Liver (tissue), 9 donors: ENCODE measurements around the gene CXCL16. TPM values are rescaled to one million over a fixed set of nuclear protein-coding genes. Genes with fewer than 3 reads are reported as not detected.

Experiments
- DNase-seq: peaks from one replicate; pipeline ENCODE4 v3.0.0-alpha.2; 2017; ENCODE audit warnings: low spot score
- H3K27ac ChIP-seq, 2 donors: one replicate each; pipeline ENCODE4 v1.7.0; 2013; ENCODE audit warnings: inconsistent platforms in 2 of 2, low read length in 2 of 2, control low read depth in 1 of 2, low read depth in 1 of 2, mild to moderate bottlenecking in 1 of 2
- H3K27me3 ChIP-seq, 4 donors: one replicate each; pipeline versions ENCODE4 v1.6.1 to v1.7.0; 2013; ENCODE audit warnings: low read length in 3 of 4, inconsistent platforms in 1 of 4, mild to moderate bottlenecking in 1 of 4, moderate library complexity in 1 of 4; ENCODE audit not compliant: control insufficient read depth in 4 of 4, insufficient read depth in 4 of 4
- H3K36me3 ChIP-seq, 4 donors: one replicate each; pipeline versions ENCODE4 v1.6.1 to v1.7.0; 2013; ENCODE audit warnings: low read length in 3 of 4, mild to moderate bottlenecking in 3 of 4, low read depth in 1 of 4, moderate library complexity in 1 of 4; ENCODE audit not compliant: control insufficient read depth in 4 of 4, insufficient read depth in 3 of 4
- H3K4me1 ChIP-seq, 4 donors: one replicate each; pipeline versions ENCODE4 v1.6.1 to v1.7.0; 2013; ENCODE audit warnings: low read length in 3 of 4, mild to moderate bottlenecking in 3 of 4, moderate library complexity in 1 of 4; ENCODE audit not compliant: control insufficient read depth in 4 of 4, insufficient read depth in 4 of 4
- H3K4me3 ChIP-seq, 3 donors: one replicate each; pipeline versions ENCODE4 v1.6.1 to v1.7.0; 2013; ENCODE audit warnings: low read length in 3 of 3, control low read depth in 1 of 3, low read depth in 1 of 3, mild to moderate bottlenecking in 1 of 3
- H3K9ac ChIP-seq, 2 donors: one replicate each; pipeline ENCODE4 v1.7.0; 2013; ENCODE audit warnings: low read length in 2 of 2, mild to moderate bottlenecking in 2 of 2, moderate library complexity in 2 of 2, control low read depth in 1 of 2, low read depth in 1 of 2
- H3K9me3 ChIP-seq, 4 donors: one replicate each; pipeline versions ENCODE4 v1.6.1 to v1.7.0; 2013; ENCODE audit warnings: low read length in 3 of 4; ENCODE audit not compliant: control insufficient read depth in 4 of 4
- CTCF ChIP-seq: fragments of 150-350 bp; IDR thresholded peaks from 2 replicates; pipeline ENCODE4 v1.5.1; 2017; ENCODE audit warnings: improper control_type of control experiment, low read depth, low read length; ENCODE audit not compliant: missing input control
- EGR1 ChIP-seq, 2 donors: IDR thresholded peaks; 2 replicates each; pipeline ENCODE4 v1.6.1; 2016 to 2018; ENCODE audit warnings: antibody characterized with exemption in 2 of 2, low read depth in 2 of 2
- FOXA1 ChIP-seq: IDR thresholded peaks from 2 replicates; pipeline ENCODE4 v1.6.1; 2016; ENCODE audit warnings: antibody characterized with exemption
- FOXA2 ChIP-seq: IDR thresholded peaks from 2 replicates; pipeline ENCODE4 v1.6.1; 2016; ENCODE audit warnings: antibody characterized with exemption
- GABPA ChIP-seq, 2 donors: IDR thresholded peaks in 1 of 2; conservative IDR thresholded peaks in 1 of 2; 2 replicates each; pipeline ENCODE4 v1.6.1; 2016; ENCODE audit warnings: antibody characterized with exemption in 2 of 2, mild to moderate bottlenecking in 1 of 2, moderate library complexity in 1 of 2
- HNF4A ChIP-seq, 2 donors: conservative IDR thresholded peaks; 2 replicates each; pipeline ENCODE4 v1.6.1; 2016; ENCODE audit warnings: antibody characterized with exemption in 2 of 2, mild to moderate bottlenecking in 2 of 2
- HNF4G ChIP-seq: IDR thresholded peaks from 2 replicates; pipeline ENCODE4 v1.6.1; 2016; ENCODE audit warnings: antibody characterized with exemption
- JUND ChIP-seq, 2 donors: IDR thresholded peaks; 2 replicates each; pipeline ENCODE4 v1.6.1; 2016; ENCODE audit warnings: antibody characterized with exemption in 2 of 2
- NR2F2 ChIP-seq: IDR thresholded peaks from 2 replicates; pipeline ENCODE4 v1.6.1; 2016; ENCODE audit warnings: antibody characterized with exemption
- RAD21 ChIP-seq, 2 donors: IDR thresholded peaks; 2 replicates each; pipeline ENCODE4 v1.6.1; 2016; ENCODE audit warnings: antibody characterized with exemption in 2 of 2, mild to moderate bottlenecking in 2 of 2
- REST ChIP-seq: IDR thresholded peaks from 2 replicates; pipeline ENCODE4 v1.6.1; 2016; ENCODE audit warnings: antibody characterized with exemption, mild to moderate bottlenecking
- RXRA ChIP-seq, 2 donors: IDR thresholded peaks; 2 replicates each; pipeline ENCODE4 v1.6.1; 2017 to 2018; ENCODE audit warnings: antibody characterized with exemption in 2 of 2, mild to moderate bottlenecking in 1 of 2
- SP1 ChIP-seq: IDR thresholded peaks from 2 replicates; pipeline ENCODE4 v1.6.1; 2018; ENCODE audit warnings: antibody characterized with exemption, mild to moderate bottlenecking
- TAF1 ChIP-seq: conservative IDR thresholded peaks from 2 replicates; pipeline ENCODE4 v1.6.1; 2016; ENCODE audit warnings: antibody characterized with exemption, mild to moderate bottlenecking
- YY1 ChIP-seq: IDR thresholded peaks from 2 replicates; pipeline ENCODE4 v1.6.1; 2016; ENCODE audit warnings: antibody characterized with exemption, mild to moderate bottlenecking
- ZBTB33 ChIP-seq: IDR thresholded peaks from 2 replicates; pipeline ENCODE4 v1.6.1; 2016; ENCODE audit warnings: antibody characterized with exemption
- WGBS: extraction: QIAGEN DNeasy Blood & Tissue Kit; methylation state at CpG from one replicate; pipeline ENCODE4 v1.1.7; 2013; 5-methylcytosine and 5-hydroxymethylcytosine counted together
- polyA plus RNA-seq, 2 donors: library from polyadenylated mRNA; stranded (reverse) in 1 of 2; unstranded in 1 of 2; fragments of 200-250 nt in 1 of 2; fragments of >200 nt in 1 of 2; fragmentation: Nextera tagmentation in 1 of 2; extraction: Ambion mirVana in 1 of 2; gene quantifications; one replicate each; pipeline versions ENCODE4 v1.2.1 to v1.2.3, GENCODE V29; 2013 to 2015
- total RNA-seq, 2 donors: library from RNA; depleted of rRNA; stranded (reverse); fragments of >200 nt; gene quantifications; one replicate each; pipeline ENCODE4 v1.2.3, GENCODE V29; 2014
- TF ChIP-seq, protein P1 (sequence below): IDR thresholded peaks from 2 replicates; pipeline ENCODE4 v1.6.1; 2016; ENCODE audit warnings: antibody characterized with exemption
- donor health status: healthy.
- donor health status: healthy.
- donor health status: healthy.
- donor health status: healthy.
- donor health status: healthy.

CXCL16 gene
- total and polyA plus RNA-seq, 4 donors = 10.7 to 41.1 (median 16.1) TPM

GRCh38 chr17:4720787-4721186 is 18.9 kb downstream of the CXCL16 start:
- TF ChIP-seq JUND (IDR thresholded peaks at IDR 0.05) (no peak), RAD21 (IDR thresholded peaks at IDR 0.05) (no peak), CTCF (no peak), REST (no peak), FOXA1 (no peak), ZBTB33 (no peak), SP1 (no peak), FOXA2 (no peak), YY1 (no peak), HNF4G (no peak), TAF1 (no peak), EGR1 (IDR thresholded peaks at IDR 0.05; ENCODE audit: low read depth in 2 of 2) (no peak), GABPA (IDR thresholded peaks at IDR 0.05 in 1 of 2, conservative IDR thresholded peaks at IDR 0.05 in 1 of 2) (no peak), HNF4A (conservative IDR thresholded peaks at IDR 0.05) (no peak), NR2F2 (no peak), RXRA (IDR thresholded peaks at IDR 0.05) (no peak)
- Histone ChIP-seq H3K9me3 (no peaks in the 10 kb centered on the region), H3K4me3 (no peak overlapping the region), H3K9ac (no peak overlapping the region), H3K36me3 (peaks cover 2 to 8% (median 5%) of the 10 kb centered on the region in 4 donors), H3K27me3 (no peaks in the 10 kb centered on the region), H3K27ac (peak overlapping the region; percentile 62 to 73), H3K4me1 (peaks cover 10 to 26% (median 21%) of the 10 kb centered on the region in 4 donors)
- 83% methylated on average over 7 of the region's 7 CpGs for WGBS
- no peak for DNase-seq

DNA sequence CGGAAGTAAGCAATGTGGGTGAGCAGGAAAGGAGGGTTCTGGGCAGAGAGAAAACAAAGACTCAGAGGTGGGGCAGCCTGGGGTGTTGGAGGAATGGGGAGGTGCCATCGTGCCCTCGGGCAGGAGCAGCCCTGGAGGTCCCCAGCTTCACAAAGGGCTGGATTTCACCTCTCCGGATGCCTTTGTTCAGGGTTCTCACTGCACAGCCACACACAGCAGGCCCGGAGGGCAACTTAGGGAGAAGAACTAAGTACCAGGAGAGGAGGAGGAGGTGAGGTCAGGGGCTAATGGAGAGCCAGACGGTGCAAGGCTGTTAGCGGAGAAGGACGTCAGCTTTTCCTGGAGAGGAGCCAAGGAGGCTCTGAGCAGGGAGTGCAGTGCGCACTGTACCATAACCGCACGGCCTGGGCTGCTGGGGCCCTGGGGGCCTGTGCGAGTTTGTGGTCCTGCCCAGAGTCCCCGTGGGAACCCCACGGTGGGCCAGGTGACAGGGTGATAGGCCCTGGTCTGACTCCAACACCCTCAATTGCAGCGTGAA is 20.0 kb downstream of the CXCL16 start:
- Histone ChIP-seq H3K27ac (no peak overlapping the region), H3K27me3 (no peaks in the 10 kb centered on the region), H3K4me3 (no peak overlapping the region), H3K4me1 (peaks cover 10 to 26% (median 21%) of the 10 kb centered on the region in 4 donors), H3K9me3 (no peaks in the 10 kb centered on the region), H3K36me3 (peaks cover 2 to 8% (median 5%) of the 10 kb centered on the region in 4 donors), H3K9ac (no peak overlapping the region)
- TF ChIP-seq, protein P1, sequence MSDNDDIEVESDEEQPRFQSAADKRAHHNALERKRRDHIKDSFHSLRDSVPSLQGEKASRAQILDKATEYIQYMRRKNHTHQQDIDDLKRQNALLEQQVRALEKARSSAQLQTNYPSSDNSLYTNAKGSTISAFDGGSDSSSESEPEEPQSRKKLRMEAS = no peak
- TF ChIP-seq RXRA (IDR thresholded peaks at IDR 0.05) = no peak
- TF ChIP-seq HNF4G = no peak
- no peak for TF ChIP-seq GABPA (IDR thresholded peaks at IDR 0.05 in 1 of 2, conservative IDR thresholded peaks at IDR 0.05 in 1 of 2)
- no peak for TF ChIP-seq RAD21 (IDR thresholded peaks at IDR 0.05)
- TF ChIP-seq FOXA2 = no peak
- TF ChIP-seq FOXA1 = no peak
- whole genome bisulfite sequencing = 77% methylated on average over 15 of the region's 15 CpGs
- no peak for DNase-seq
